GM19468 (cell line): ENCODE results near the gene PSMD5.

Source experiments
- ATAC-seq: cut with Tn5 transposase; IDR thresholded peaks from one replicate; pipeline ENCODE4 v1.9.1; 2021; ENCODE audit warnings: mild to moderate bottlenecking, moderate library complexity, moderate number of reproducible peaks; ENCODE audit not compliant: unreplicated experiment; ENCODE audit errors: extremely low read depth

The PSMD5 gene

GRCh38 chr9:120857481-120857880 is 14.8 kb upstream of the PSMD5 start:
- ATAC-seq, result no peak

DNA sequence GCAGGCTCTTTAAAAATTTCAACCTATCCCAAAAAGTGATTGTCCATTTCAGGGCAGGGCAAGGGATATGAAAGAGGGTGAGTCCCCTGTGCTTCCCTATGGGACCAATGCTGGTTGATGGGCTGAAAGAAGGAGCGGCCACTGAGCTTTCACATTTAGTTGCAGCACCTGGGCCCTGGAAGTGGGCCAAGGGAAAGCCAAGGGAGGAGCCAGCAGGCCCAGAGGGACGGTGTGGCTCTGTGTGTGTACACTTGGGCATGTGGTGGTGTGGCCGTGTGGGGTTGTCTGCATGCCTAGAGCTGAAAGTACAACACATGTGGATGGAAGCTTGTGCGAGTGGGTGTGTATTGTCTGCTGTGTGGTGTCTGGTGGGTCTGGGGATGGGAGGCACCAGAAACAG is 14.0 kb upstream of the PSMD5 start:
- ATAC-seq, result no peak

DNA sequence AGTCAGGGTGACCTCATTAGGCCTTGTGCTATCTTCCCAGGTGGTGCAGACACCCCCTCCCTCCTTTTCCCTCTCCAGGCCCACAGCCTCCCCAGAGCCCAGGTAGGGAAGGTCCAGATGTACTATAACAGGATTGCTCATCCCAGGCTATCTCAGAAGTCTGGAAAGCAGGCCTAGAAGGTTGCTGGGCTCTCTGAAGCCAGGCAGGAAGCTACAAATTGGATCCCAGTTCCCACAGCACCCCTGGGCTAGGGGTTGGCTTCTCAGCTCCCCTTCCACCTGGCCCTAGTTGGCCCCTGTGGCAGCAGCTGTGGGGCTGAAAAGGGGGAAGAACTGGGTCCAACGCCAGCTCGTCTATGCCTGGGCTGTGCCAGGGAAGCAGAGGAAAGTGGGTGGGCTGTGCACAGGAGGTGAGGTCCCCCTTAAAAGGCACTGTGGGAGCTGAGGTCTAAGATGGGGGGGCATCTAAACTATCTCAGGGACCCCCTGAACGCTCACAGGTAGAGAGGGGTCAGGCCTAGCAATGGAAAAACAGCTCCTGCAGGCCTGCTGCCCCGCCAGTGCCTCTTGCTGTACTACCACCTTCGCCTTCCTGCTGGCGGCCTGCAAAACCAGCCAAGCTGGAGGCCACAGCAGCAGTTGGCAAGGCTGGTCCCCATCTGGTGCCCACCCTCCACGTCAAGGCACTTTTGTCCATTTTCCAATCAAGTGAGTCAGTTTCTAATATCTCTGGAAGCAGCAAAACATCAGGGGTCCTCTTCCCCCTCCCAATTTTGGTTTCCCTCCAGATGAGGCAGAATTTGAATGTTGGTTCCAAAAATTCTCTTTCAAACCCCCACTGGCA is 13.3 kb upstream of the PSMD5 start:
- no peak for ATAC-seq

DNA sequence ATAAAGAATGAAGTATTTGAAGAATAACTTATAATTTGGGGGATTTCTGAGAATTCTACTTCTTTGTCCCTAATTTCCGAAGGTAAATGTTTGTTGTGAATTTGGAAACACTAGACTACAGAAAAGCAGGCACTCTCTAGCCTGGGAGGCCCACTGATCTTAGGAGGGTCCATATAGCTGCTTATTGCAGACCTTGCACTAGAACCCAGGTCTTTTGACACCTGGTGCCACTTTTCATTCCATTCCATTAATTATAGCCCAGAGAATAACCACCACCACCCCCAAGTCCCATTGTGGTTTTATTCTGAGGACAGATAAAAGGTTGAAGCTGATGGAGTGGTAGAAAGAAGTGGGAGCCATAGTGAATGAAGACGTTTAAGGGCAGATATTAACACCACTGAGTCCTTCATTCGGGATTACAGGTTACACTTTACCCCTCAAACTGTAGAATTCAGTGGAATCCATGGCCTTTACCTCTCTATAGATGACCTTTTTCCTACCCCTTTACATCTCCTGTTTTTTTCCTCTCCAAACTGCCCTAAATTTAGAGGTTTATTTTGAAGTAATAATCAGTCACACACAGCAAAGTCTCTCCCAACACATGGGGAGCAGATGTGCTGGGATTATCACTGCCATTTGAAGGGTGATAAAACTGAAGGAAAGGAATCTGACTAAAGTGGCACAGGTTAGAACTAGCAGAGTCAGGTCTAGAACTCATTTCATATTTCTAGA is 12.0 kb upstream of the PSMD5 start:
- ATAC-seq, result no peak

DNA sequence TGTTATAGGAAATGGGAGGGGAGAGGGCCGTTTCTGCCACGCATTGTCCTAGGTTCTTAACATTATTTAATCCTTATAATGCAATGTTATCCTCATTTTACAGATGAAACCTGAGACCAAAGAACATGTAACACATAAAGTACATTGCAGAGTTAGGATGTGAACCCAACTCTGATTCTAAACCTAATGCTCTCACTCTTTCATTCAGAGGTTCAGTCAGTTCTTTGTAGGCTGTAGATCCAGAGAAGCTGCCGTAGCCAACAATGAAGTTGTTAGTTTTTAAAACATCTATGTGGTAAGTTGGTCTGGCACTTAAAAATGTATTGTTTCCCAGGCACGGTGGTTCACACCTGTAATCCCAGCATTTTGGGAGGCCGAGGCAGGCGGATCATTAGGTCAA is 10.5 kb upstream of the PSMD5 start:
- ATAC-seq, result no peak

- no peak for ATAC-seq
Measured at GRCh38 chr9:120852240-120853010, 9.7 kb upstream of the PSMD5 start.

GRCh38 chr9:120851449-120851848 is 8.7 kb upstream of the PSMD5 start:
- no peak for ATAC-seq

- no peak for ATAC-seq
Measured at GRCh38 chr9:120850315-120850714, 7.6 kb upstream of the PSMD5 start.

DNA sequence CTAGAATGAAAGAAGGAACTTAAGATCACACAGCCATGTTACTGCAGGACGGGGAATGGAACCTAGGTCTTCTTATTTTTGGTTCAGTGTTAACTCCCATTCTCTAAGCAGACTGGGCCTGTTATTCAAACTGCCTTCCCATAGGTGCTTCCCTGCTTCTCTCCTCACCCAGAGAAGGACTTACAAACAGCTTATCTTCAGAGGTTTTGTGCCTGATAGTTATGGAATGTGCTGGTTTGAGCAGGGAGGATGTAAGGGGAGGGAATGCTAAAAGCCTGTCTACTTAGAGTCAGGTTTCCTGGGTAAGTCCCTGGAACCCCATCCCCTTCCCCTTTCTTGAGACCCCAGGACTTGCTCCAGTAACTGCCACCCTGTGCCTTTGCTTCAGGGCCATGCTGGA is 4.2 kb upstream of the PSMD5 start:
- ATAC-seq, result no peak

DNA sequence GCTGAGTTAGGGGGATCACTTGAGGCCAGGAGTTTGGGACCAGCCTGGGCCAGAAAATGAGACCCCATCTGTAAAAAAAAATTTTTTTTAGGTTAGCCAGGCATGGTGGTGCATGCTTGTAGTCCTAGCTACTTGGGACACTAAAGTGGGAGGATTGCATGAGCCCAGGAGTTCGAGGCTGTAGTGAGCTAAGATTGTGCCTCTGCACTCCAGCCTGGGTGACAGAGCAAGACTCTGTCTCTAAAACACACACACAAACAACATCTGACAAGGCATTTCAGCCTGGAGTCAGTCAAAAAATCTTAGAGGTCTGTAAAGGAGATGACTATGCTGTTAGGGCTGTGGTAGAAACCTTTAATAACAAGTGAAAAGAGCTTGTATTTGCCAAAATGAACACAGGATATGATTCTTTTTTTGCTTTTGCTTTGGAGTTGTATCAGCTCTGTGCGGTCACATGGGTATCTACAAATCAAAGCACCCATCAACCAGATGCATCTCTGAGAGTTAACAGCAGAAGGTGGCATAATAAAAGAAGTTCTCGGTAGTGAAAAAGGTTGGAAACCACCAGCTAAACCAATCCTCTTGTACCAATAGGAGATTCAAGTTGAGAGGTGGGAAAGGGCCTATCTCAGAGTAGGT is 3.6 kb upstream of the PSMD5 start:
- no peak for ATAC-seq

DNA sequence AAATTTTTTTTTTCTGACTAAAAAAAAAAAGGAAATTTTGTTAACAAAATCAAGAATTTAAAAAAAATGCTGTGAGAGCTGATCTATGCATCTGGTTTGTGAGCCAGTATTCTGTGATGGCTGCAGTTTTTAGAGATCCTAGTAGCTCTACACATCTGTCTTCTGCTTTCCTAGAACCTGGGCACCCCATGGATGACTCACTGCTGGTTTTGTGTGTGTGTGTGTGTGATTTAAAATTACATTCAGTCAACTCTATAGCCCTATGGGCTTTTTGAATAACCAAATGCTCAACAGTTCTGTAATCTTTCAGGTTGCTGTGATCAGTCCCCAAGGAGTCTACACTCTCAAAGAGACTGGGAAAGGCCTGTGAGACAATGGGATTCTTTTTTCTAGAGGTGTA is 2.5 kb upstream of the PSMD5 start:
- no peak for ATAC-seq

DNA sequence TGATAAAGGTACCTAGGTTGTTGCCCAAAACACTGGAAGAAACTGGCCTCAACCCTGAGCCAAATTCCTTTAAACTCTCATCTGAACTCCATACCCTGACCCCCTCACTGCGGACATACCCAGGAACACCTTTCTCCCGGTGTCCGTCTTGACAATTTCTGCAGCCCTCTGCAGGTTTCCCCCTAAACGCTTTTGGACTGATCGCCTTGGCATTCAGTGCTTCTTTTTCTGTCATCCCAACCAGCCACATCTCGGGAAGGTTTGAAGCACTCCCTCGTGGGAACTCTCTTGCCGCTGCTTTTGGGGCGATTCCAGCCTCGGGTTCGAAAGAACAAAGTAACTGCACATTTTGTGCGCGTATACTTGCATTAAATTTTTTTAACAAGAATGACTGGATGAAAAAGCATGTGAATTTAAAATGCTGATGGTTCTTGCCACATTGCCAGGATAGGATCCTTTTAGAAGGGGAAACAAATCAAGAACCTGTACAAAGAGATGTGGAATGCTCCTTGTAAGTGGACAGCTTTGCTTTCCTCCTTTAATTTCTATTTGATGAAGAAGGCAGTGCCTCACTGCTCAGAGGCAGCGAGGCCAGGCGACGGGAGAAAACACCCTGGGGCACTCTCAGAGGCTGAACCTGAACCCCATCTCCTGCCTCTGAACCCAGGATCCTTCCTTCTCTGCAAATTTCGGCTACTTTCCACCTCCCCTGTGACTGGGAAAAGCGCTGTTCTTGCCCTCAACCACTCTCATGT is 615 bp downstream of the PSMD5 start:
- ATAC-seq, result no peak

- no peak for ATAC-seq
Measured at GRCh38 chr9:120839146-120839545, 3.6 kb downstream of the PSMD5 start.

DNA sequence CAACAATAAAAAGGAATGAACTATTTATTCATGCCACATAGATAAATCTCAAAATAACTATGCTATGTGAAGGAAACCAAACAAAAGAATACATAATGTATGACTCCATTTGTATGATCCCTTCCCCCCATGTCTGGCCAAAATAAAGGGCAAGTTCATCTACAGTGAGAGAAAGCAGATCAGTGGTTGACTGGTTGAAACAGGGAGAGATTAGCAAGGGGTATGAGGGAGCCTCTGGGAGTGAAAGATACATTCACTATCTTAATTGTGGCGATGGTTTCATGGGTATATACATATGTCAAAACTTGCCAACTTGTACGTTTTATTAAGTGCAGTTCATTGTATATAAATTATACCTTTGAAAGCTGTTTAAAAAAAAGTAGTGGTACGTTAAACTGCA is 4.8 kb downstream of the PSMD5 start:
- no peak for ATAC-seq

- no peak for ATAC-seq
Measured at GRCh38 chr9:120833325-120833724, 9.4 kb downstream of the PSMD5 start.

DNA sequence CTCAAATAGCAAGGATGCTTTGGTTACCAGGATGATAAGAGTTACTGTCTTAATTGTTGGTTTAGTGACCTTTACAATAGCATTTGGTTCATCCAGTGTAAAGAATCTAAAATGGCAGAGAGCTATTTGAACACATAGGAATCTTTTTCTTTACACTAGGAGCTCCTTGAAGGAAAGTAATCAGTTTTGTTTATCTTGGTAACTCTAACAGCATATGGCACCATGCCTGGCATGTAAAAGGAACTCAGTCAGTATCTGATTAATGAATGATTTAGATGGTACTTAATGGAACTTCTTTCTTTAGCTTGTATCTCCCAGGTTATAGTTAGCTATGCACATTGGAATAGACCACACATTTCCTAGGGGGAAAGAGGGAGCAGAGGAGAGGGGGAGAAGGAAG is 9.9 kb downstream of the PSMD5 start:
- no peak for ATAC-seq

- no peak for ATAC-seq
Measured at GRCh38 chr9:120830865-120831264, 11.9 kb downstream of the PSMD5 start.

GRCh38 chr9:120830151-120830550 is 12.6 kb downstream of the PSMD5 start:
- no peak for ATAC-seq

- no peak for ATAC-seq
Measured at GRCh38 chr9:120829650-120830049, 13.1 kb downstream of the PSMD5 start.

GRCh38 chr9:120820095-120820494 is 22.6 kb downstream of the PSMD5 start:
- ATAC-seq, result no peak
